PFSK-1 (cell line): ENCODE measurements around the gene MLF2.
A peak's percentile ranks its signal among the peaks of the same experiment; 100 is the strongest.

Experiments used
- FOXP2 ChIP-seq: optimal IDR thresholded peaks from 2 replicates; pipeline ENCODE3; 2011; ENCODE audit warnings: borderline replicate concordance, control low read depth, inconsistent platforms; ENCODE audit not compliant: insufficient read depth; ENCODE audit errors: extremely low read length, extremely low read depth
- POLR2AphosphoS5 ChIP-seq: IDR thresholded peaks from 2 replicates; pipeline ENCODE4 v1.6.1; 2012; ENCODE audit warnings: low read depth, mild to moderate bottlenecking, control low read depth, low read length, moderate library complexity
- SIN3A ChIP-seq: IDR thresholded peaks from 2 replicates; pipeline ENCODE4 v1.6.1; 2012; ENCODE audit warnings: mild to moderate bottlenecking, low read length, moderate library complexity, borderline replicate concordance; ENCODE audit not compliant: insufficient read depth
- TAF1 ChIP-seq: IDR thresholded peaks from 2 replicates; pipeline ENCODE4 v1.6.1; 2012; ENCODE audit warnings: low read length, control low read depth, borderline replicate concordance; ENCODE audit not compliant: insufficient read depth
- TF ChIP-seq, protein P1 (sequence below), 2 experiments: IDR thresholded peaks; 2 replicates each; pipeline versions ENCODE4 v1.6.1 to v1.8.0; 2011 to 2012; ENCODE audit warnings: low read depth in 2 of 2, low read length in 2 of 2, control low read depth in 1 of 2, inconsistent platforms in 1 of 2, mild to moderate bottlenecking in 1 of 2, moderate library complexity in 1 of 2; ENCODE audit not compliant: insufficient read depth in 1 of 2

The MLF2 gene

DNA sequence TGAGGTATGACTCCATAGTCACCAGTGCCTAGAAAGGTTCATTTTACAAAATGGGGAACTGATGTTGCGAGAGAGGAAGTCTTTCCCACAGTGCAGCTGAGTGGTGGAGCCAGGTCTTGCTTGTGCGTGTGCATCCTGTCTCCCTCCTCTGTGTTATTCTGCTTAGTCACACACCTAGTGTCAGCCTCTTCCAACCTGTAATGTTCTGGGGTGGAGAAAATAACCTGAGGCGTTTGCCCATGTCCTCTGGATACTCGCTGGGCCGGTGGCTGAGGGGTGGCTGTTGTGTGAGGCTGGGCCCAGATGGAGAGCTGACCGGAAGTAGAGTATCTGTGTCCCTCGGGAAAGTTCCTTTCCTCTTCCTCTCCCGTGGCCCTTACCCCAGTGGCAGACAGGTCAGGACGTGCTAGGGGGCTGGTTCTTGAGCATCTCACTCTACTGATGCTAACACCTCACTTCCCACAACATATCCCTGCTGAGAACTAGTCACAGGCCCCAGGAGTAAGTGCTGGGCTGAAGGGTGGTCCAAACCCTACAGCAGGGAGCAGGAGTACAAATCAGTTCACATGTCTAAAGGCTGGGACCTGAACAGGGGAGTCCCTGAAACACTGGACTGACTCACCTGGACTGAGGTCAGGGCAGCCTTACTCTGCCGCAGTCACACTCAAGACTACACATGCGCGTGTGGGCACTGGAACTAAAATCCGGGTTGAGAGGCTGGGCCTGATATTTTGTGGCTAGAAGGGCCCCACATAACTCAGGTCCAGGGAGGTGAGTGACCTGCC, 7.0 kb downstream of the MLF2 start:
- TF ChIP-seq POLR2AphosphoS5 (peak; percentile 22; the same call in 1 of the 2 replicates), SIN3A (no peak)

DNA sequence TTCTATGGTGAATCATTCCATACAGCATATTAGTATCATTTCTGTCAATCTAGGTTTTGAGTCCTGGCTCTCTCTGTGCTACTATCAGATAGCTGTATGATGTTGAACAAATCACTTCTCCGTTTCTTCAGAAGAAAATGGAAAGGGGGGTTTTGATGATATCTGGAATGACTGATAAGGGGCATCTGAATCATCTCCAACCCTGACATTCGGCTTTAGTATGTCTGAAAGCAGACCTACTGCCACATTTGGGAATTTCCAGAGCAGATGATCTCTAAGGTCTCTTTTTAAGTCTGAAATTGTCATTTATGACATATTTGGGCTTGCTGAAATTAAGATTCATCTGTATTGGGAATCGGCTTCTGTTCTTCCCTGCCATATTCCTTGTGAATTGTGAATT, 10.1 kb downstream of the MLF2 start:
- no peak for TF ChIP-seq SIN3A
- TF ChIP-seq FOXP2 = no peak
- no peak for TF ChIP-seq POLR2AphosphoS5

DNA sequence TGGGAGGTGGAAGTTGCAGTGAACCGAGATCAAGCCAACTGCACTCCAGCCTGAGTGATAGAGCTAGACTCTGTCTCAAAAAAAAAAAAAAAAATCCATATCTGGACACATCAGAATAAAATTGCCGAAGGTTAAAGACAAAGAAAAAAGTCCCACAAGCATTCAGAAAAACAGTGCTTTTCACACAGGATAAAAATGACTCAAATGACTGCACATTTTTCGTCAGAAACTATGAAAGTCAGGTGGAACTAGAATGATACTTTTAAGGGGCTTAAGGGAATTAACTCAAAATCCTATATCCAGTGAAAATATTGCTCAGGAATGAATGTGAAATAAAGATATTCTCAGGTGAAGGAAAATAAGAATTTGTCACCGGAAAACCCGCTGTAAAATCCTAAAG, 16.2 kb downstream of the MLF2 start:
- no peak for TF ChIP-seq FOXP2

DNA sequence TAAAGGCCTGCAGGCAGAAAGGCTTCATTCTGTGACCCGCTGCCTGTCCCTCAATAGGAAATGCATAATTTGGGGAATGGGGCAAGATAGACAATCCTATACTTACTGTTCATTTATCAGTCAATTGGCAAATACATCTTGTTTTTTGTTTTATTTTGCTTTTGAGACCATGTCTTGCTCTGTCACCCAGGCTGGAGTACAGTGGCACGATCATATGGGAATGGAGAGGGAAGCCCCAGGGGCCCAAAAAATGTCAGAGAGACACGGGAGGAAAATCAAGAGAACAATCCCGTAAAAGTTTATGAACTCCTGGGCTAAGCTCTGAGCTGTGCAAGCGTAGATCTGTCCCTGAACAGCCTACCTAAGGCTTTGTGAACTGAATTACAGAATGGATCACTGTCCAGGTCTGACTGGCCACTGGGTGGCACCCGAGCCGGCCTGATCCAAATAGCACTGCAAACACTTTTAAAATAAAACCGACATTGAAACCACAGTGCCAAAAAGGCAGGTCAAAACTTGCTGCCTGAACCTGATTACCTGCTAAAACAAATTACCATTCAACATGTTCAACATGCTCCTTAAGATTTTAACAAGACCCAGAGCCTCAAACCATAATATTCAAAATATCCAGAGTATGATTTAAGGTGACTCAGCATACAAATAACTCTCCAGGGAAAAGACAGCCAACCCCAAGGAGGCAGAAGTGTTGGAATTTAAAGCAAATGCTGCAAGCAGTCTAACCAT, 17.3 kb downstream of the MLF2 start:
- TF ChIP-seq FOXP2 (no peak), TAF1 (no peak), SIN3A (no peak)
- TF ChIP-seq, protein P1, sequence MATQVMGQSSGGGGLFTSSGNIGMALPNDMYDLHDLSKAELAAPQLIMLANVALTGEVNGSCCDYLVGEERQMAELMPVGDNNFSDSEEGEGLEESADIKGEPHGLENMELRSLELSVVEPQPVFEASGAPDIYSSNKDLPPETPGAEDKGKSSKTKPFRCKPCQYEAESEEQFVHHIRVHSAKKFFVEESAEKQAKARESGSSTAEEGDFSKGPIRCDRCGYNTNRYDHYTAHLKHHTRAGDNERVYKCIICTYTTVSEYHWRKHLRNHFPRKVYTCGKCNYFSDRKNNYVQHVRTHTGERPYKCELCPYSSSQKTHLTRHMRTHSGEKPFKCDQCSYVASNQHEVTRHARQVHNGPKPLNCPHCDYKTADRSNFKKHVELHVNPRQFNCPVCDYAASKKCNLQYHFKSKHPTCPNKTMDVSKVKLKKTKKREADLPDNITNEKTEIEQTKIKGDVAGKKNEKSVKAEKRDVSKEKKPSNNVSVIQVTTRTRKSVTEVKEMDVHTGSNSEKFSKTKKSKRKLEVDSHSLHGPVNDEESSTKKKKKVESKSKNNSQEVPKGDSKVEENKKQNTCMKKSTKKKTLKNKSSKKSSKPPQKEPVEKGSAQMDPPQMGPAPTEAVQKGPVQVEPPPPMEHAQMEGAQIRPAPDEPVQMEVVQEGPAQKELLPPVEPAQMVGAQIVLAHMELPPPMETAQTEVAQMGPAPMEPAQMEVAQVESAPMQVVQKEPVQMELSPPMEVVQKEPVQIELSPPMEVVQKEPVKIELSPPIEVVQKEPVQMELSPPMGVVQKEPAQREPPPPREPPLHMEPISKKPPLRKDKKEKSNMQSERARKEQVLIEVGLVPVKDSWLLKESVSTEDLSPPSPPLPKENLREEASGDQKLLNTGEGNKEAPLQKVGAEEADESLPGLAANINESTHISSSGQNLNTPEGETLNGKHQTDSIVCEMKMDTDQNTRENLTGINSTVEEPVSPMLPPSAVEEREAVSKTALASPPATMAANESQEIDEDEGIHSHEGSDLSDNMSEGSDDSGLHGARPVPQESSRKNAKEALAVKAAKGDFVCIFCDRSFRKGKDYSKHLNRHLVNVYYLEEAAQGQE (IDR thresholded peaks at IDR 0.05; ENCODE audit: insufficient read depth in 1 of 2, low read depth in 2 of 2, low read length in 2 of 2) = no peak

DNA sequence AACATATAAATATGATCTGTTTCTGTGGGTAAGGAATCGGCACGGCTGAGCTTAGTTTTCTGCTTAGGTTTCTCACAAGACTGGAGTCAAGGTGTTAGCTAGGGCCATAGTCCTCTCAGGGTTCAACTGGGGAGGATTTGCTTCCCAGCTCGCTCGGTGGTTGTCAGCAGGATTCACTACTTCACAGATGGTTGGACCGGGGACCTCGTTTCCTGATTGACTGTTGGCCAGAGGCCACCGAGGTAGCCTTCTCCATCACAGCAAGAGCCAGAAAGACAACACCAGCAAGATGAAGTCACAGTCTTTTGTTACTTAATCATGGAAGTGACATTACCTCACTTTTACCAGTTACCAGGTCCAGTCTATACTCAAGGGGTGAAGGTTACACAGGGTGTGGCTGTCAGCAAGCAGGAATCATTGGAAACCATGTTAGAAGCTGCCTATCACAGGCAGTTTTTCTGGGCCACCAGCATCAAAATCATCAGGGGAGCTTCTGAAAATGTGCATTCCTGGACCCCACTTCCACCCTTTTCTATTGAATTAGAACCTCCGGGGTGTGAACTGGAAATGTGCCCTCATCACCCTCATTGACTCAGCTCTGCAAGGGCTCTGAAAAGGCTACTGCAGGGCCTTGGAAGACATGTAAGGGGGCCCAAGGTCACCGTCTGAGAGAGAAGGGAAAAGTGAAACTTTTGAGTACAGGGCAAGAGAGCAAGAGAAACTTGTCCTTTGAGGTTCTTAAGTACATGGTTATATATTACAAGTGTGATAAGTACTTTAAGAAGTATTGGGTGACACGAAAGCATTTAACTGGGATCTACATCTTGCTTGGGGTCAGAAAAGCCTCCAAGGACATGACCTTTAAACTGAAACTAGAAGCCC, 18.2 kb downstream of the MLF2 start:
- TF ChIP-seq FOXP2 (no peak), SIN3A (no peak), POLR2AphosphoS5 (no peak), TAF1 (no peak)
- TF ChIP-seq, protein P1 (IDR thresholded peaks at IDR 0.05; ENCODE audit: insufficient read depth in 1 of 2, low read depth in 2 of 2, low read length in 2 of 2) = no peak

DNA sequence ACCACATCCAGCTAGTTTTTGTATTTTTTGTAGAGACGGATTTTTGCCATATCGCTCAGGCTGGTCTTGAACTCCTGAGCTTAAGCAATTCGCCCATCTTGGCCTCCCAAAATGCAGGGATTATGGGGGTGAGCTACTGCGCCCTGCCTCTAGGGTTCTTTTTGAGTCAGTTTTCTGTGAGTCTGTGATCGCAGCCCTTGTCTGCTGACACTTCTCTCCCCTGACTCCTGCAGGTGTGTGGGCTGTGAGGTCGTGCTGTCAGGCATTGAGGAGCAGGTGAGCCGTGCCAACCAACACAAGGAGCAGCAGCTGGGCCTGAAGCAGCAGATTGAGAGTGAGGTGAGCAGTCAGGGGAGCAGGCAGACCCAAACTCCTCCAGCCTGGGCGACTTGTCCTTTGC, 22.8 kb downstream of the MLF2 start:
- TF ChIP-seq, protein P1 (IDR thresholded peaks at IDR 0.05; ENCODE audit: insufficient read depth in 1 of 2, low read depth in 2 of 2, low read length in 2 of 2) = no peak
- TF ChIP-seq POLR2AphosphoS5 (no peak), FOXP2 (no peak), TAF1 (no peak), SIN3A (no peak)
